ENCODE results near the gene AREL1.
"Not testable (repeated sequence)": the region's sequence is repeated elsewhere in the genome, so short reads cannot be mapped to it uniquely, and the experiment has no call there.

AREL1 gene, protein sequence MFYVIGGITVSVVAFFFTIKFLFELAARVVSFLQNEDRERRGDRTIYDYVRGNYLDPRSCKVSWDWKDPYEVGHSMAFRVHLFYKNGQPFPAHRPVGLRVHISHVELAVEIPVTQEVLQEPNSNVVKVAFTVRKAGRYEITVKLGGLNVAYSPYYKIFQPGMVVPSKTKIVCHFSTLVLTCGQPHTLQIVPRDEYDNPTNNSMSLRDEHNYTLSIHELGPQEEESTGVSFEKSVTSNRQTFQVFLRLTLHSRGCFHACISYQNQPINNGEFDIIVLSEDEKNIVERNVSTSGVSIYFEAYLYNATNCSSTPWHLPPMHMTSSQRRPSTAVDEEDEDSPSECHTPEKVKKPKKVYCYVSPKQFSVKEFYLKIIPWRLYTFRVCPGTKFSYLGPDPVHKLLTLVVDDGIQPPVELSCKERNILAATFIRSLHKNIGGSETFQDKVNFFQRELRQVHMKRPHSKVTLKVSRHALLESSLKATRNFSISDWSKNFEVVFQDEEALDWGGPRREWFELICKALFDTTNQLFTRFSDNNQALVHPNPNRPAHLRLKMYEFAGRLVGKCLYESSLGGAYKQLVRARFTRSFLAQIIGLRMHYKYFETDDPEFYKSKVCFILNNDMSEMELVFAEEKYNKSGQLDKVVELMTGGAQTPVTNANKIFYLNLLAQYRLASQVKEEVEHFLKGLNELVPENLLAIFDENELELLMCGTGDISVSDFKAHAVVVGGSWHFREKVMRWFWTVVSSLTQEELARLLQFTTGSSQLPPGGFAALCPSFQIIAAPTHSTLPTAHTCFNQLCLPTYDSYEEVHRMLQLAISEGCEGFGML

DNA sequence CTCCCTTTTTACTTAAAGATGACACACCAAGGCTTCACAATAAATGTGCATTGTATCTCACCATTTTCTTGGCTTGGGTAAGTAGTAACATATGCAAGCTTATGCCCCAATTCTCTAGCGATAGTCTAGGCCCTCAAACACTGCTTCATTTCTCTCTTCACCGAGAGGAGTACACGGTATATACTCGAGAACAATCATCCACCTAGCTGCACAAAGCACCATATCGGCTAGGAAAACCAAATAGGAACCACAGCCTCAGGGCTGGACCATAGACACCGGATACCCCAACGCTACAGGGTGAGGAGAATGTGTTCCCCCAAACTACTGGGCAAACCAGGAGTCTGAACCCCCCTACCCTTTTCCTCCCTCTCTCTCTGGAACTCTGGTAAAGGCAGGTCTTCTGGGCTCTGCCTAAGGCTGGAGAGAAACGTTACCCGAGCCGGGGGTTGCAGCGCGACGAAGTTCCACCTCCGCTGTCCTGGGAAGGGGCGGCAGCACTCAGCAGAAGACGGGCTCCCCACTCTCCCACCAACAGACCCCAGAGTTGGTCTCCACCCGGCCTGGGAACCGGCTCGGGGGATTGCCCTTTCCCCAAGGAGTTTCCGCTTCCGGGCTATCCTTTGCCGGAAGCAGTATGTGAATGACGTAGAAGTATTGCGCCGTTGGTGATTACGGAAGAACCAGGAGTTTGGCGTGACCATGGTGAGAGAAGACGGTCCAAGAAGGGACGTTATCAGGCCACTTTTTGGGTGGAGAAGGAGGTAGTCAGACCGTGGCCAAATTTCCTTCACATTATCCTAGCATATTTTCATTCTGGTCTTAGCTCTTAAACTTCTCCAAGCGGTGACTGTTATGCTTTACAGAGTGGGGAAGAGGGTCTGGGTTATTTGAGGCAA is at the start of gene AREL1, which contains the start of gene FCF1:
AREL1 (minus strand) TSS at position 582 of the 896 bp plus-strand sequence. CDS start 27,465 bp downstream, outside the sequence.
FCF1 (plus strand) TSS at position 646 of the 896 bp plus-strand sequence; CDS start at position 700, 54 bp downstream.
- H3K4me3 ChIP-seq (ENCODE audit: control insufficient read depth, low read depth, low read length) = peak within 1 kb of the TSS; percentile 88
- peak; percentile 47 for DNase-seq (ENCODE audit: low read depth)
- TF ChIP-seq, protein P1, sequence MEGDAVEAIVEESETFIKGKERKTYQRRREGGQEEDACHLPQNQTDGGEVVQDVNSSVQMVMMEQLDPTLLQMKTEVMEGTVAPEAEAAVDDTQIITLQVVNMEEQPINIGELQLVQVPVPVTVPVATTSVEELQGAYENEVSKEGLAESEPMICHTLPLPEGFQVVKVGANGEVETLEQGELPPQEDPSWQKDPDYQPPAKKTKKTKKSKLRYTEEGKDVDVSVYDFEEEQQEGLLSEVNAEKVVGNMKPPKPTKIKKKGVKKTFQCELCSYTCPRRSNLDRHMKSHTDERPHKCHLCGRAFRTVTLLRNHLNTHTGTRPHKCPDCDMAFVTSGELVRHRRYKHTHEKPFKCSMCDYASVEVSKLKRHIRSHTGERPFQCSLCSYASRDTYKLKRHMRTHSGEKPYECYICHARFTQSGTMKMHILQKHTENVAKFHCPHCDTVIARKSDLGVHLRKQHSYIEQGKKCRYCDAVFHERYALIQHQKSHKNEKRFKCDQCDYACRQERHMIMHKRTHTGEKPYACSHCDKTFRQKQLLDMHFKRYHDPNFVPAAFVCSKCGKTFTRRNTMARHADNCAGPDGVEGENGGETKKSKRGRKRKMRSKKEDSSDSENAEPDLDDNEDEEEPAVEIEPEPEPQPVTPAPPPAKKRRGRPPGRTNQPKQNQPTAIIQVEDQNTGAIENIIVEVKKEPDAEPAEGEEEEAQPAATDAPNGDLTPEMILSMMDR (IDR thresholded peaks at IDR 0.05; ENCODE audit: control insufficient read depth, insufficient read depth, low read depth, low read length, missing control alignments) = no peak

DNA sequence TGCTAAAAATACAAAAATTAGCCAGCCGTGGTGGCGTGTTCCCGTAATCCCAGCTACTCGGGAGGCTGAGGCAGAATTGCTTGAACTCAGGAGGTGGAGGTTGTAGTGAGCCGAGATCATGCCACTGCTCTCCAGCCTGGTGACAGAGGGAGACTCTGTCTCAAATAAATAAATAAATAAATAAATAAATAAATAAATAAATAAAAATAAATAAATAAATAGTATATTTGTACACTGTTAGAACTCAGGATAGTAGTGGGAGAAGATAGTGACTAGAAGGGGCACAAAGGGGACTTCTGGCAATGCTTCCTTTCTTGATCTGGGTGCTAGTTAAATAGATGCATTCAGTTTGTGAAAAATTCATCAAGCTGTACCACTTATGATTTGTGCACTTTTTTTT is 45.6 kb upstream of the AREL1 start:
- DNase-seq (ENCODE audit: low read depth) = not testable (repeated sequence)

DNA sequence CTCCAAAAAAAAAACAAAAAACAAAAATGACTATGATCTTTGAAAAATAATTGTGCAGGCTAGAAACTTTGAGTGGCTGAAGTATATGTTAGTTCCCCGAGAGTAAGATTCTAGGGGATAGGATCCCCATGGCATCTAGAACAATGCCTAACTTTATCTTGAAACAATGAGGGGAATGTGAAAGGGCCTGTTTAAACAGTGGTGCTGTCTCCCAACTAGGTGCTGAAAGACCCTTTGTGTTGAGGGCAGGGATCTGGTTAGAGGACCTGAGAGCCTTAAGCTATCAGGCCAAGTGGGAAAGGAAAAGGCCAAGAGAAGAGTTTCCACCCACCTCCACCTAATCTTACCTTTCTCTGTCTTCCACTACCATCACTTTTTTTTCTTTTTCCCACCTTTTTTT is 43.4 kb upstream of the AREL1 start:
- TF ChIP-seq, protein P1 (IDR thresholded peaks at IDR 0.05; ENCODE audit: control insufficient read depth, insufficient read depth, low read depth, low read length, missing control alignments) = no peak

More for the DNA sequence above, 45.6 kb upstream of the AREL1 start:
- not testable (repeated sequence) for H3K4me3 ChIP-seq (ENCODE audit: control insufficient read depth, low read depth, low read length)

DNA sequence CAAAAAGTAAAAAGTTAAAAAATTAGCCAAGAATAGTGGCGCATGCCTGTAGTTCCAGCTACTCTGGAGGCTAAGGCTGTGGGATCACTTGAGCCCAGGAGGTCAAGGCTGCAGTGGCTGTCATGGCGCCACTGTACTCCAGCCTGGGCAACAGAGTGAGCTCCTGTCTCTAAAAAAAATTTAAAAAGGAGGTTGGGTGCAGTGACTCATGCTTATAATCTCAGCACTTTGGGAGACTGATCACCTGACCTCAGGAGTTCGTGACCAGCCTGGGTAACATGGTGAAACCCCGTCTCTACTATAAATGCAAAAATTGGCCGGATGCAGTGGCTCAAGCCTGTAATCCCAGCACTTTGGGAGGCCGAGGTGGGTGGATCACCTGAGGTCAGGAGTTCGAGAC is 42.0 kb upstream of the AREL1 start:
- no peak overlapping the region for H3K4me3 ChIP-seq (ENCODE audit: control insufficient read depth, low read depth, low read length)
- TF ChIP-seq, protein P1 (IDR thresholded peaks at IDR 0.05; ENCODE audit: control insufficient read depth, insufficient read depth, low read depth, low read length, missing control alignments) = no peak
- DNase-seq (ENCODE audit: low read depth) = no peak

More for the DNA sequence above, 43.4 kb upstream of the AREL1 start:
- no peak overlapping the region for H3K4me3 ChIP-seq (ENCODE audit: control insufficient read depth, low read depth, low read length)
- no peak for DNase-seq (ENCODE audit: low read depth)

DNA sequence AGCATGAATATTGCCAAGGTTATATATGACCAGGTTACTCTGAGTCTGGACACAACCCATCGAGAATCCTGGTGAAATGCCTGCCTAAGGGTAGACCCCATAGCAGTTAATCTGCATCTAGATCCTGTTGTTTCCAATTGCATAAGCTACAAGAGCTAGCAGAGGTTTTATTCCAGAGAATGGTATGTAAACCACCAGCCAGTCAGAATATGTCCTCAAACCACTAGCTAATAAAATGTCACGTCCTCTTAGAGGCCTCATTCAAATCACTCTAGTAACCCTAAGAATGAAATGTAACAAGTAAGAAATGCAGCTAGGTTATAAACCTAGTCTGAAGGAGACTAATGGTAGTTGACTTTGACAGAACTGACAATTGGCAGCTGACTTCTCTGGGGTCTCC is 41.3 kb upstream of the AREL1 start:
- TF ChIP-seq, protein P1 (IDR thresholded peaks at IDR 0.05; ENCODE audit: control insufficient read depth, insufficient read depth, low read depth, low read length, missing control alignments) = no peak
- DNase-seq (ENCODE audit: low read depth) = no peak

DNA sequence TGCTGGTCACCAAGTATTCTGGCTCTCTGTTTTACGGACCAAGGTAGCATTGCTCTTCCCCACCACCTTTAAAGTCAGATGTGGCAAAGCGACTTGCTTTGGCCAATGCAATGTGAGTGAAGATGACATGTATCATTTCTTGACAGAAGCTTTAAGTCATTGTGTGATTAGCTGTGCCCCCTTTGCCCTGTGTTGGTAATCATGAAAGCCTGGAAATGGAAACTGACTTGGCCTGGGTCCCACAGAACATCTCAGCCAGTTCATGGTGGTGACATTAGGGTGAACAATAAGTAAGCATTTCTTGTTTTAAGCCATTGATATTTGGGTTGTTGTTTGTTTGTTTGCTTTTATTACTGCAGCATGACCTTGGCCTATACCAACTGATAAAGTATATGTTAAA is 34.4 kb upstream of the AREL1 start:
- TF ChIP-seq, protein P1 (IDR thresholded peaks at IDR 0.05; ENCODE audit: control insufficient read depth, insufficient read depth, low read depth, low read length, missing control alignments) = no peak
- no peak overlapping the region for H3K4me3 ChIP-seq (ENCODE audit: control insufficient read depth, low read depth, low read length)
- DNase-seq (ENCODE audit: low read depth) = no peak

More for the DNA sequence above, 41.3 kb upstream of the AREL1 start:
- H3K4me3 ChIP-seq (ENCODE audit: control insufficient read depth, low read depth, low read length) = no peak overlapping the region

Data from AG09309 (cell line).